OCI-M2 (cell line): ENCODE measurements around the gene NKX2-4.
"Not testable (repeated sequence)": the region's sequence is repeated elsewhere in the genome, so short reads cannot be mapped to it uniquely, and the experiment has no call there.

Experiments used
- DNase-seq: peaks from one replicate; lab custom pipeline; 2025; ENCODE audit not compliant: unreplicated experiment; lab: John Stamatoyannopoulos, UW

The NKX2-4 gene

DNA sequence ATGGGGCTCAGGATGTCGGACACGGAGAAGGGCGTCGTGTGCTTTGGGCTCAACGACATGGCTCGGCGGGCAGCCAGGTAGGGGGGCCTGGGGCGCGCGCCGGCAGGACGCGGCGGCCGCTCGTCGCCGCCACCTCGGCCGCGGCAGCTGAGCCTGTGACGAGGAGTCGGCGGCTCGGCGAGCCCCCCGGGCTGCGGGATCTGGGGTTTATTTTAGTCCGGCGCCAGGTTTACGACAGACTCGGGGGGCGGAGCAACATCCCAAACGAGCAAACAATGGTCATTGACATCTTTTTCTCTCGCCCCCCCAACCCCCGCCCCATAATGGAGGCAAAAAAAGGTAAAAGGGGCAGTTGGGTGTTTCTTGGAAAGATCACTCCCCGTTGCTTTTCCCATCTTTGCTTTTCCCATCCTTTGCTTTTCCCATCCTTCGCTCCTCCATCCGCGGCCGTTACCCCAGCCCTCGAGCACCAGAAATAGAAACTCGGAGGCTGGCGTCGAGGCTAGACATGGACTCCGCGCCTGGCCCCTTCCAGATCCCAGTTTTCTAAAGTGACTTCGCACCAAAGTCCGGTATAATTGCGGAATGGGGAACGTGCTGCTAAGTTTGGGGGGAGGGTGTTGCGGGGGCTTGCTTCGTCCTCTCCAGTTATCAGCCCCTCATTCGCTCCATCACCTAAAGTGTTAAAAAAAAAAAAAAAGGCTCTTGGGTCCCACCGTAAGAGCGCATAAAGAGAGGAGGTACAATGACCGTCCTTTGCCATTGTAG lies at the start of gene NKX2-4:
Gene NKX2-4 (minus strand): TSS at position 186 of the 768 bp plus-strand sequence. CDS start 127 bp downstream, at position 59.
- no peak for DNase-seq

DNA sequence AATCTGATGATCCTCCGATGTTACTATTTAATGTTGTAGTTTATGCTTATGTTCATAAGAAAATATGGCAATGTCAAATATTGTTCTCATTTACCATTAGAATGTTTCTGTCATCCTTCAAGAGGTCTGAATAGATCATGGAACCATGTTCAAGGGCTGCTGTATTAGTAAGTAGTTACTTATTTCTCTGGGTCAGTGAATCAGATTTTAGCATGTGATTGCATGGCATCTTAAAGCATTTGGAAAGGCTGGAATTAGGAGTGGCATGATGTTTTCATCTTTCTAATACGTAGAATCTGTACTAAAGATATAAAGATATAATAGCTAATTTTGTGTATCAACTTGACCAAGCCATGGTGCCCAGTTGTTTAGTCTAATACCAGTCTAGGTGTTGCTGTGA lies 40.5 kb upstream of the NKX2-4 start:
- no peak for DNase-seq

DNA sequence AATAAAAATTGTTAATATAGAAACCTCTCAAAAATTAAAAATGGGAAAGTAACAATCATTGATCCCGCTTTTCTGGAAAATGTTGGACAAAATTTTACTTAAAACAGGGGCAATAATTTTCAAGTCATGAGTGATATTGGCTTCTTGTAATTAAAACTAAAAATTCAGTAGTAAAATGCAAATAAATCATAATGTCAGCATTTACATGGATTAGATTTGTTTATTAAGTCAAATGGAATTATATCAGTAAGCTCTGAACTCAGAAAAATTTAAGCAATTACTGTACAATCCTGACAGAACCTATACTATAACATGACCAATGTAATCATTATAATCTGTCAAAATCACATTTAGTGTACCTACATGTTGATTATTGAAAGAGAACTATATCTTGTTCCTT lies 39.9 kb upstream of the NKX2-4 start:
- DNase-seq, result no peak

DNA sequence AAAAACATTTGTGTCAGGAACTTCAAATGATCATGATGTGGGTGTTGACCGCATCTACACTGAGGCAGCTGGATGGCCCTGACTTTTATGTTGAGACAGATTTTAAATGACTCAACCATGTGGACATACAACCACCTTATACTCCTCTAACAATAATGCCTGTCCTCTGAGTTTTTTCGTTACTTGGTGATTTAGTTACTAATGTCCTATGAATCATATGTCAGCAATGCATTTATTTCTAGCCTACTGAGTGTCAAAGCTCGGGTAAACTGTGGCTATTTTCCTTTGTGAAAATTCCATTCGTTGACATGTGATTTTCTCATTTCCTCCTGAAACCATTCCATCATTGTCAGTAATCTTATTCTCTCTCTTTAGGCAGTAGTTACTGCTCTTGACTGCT lies 38.9 kb upstream of the NKX2-4 start:
- no peak for DNase-seq

DNA sequence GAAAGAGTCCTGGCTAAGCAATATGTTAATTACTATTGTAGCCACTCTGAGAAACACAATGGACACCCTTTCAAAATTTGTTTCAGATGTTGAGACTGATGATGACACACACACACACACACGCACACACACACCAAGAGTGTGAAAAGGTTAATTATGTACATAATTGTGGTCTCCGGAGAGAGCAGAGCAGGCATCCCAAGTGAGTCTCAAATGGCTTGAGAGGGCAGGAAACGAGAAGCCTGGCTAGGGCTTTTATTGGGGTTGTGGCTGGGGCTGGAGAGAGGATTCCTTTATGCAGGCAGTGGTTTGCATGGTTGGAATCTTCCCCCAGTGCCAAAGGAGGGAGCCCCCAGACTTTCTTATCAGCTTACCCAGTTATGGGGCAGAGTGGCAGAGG lies 38.2 kb upstream of the NKX2-4 start:
- DNase-seq, result no peak

DNA sequence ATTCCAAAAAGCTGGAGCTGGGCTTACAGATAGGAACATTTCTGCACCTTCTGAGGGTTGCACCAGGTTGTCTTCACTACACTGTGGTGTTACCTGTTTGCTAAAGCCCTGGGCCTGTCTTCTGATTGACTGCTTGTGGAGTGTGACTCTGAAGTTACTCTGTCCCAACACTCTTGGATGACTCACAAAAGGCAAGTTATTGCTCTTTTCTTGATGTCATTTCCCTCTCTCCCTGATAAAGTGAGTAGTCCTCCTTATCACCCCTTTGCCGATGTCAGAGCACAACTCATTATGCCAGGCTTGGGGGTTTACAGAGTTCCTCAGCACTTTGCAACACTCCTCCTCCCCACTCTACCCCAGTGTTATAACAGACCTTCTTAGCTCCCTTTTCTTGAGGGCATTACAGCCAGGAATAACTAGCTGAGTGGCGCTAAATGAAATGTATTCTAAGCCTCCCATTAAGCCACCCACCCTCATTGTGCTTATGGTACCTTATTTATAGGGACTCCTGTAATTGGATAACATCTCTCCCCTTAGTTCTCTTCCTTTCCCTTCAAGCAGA lies 36.1 kb upstream of the NKX2-4 start:
- DNase-seq, result no peak

DNA sequence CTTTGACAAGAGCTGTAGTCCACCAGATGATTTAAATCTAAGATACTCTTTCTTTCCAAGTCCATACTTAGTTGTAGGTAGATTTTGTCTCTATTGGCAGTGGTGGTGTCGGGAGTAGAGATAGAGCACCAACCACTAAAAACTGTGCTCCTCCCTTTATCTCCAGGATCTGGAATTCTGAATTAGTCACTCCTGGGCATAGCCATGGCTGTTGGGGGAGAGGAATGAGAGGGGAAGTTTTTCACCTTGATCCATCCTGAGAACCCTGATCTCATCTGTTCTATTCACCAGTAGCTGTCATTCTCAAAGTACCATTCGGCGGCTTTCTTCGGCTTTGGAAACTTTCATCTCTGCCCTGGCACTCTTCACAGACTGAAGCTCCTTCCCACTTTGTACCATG lies 35.6 kb upstream of the NKX2-4 start:
- no peak for DNase-seq

DNA sequence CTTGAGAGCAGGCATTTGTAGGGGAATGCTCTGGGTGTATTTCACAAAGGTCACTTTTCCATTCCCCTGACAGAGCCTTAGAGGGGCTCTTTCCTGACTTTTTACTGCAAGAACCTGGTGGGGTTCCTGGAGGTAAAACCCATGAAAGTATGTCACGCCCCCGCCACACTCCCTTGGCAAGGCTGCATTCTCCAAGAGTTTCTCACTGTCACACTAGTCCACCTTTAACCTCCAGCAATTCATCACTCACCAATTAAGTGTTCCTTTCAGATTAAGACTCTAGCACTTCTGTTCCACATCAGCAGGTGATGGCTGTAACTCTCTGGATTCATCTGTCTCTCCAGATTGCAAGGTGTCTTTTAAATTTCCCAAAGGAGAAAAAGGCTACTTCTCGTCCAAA lies 32.7 kb upstream of the NKX2-4 start:
- no peak for DNase-seq

DNA sequence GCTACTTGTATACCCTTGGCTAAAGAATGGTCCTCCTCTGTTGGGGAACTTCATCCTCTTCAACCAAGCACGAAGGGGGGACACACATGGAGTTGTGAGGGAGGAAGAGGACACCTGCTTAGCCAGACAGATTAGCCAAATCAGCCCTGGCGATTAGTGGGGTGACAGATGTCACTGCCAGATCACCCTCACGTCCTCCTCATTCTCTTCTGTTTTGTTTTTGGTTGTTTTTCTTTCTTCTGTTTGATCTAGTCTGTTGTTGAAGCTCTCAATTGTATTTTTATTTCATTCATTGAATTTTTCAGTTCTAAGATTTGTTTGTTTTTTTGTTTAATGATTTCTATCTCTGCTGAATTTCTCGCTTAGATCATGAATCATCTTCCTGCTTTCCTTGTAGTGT lies 27.5 kb upstream of the NKX2-4 start:
- no peak for DNase-seq

DNA sequence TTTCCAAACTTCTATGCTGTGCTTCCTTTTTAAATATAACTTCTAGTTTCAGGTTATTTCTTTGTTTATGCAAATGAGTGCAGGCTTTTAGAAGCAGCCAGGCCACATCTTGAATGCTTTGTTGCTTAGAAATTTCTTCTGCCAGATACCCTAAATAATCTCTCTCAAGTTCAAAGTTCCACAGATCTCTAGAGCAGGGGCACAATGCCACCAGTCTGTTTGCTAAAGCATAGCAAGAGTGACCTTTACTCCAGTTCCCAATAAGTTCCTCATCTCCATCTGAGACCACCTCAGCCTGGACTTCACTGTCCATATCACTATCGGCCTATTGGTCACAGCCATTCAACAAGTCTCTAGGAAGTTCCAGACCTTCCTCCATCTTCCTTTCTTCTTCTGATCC lies 26.4 kb upstream of the NKX2-4 start:
- DNase-seq, result not testable (repeated sequence)

DNA sequence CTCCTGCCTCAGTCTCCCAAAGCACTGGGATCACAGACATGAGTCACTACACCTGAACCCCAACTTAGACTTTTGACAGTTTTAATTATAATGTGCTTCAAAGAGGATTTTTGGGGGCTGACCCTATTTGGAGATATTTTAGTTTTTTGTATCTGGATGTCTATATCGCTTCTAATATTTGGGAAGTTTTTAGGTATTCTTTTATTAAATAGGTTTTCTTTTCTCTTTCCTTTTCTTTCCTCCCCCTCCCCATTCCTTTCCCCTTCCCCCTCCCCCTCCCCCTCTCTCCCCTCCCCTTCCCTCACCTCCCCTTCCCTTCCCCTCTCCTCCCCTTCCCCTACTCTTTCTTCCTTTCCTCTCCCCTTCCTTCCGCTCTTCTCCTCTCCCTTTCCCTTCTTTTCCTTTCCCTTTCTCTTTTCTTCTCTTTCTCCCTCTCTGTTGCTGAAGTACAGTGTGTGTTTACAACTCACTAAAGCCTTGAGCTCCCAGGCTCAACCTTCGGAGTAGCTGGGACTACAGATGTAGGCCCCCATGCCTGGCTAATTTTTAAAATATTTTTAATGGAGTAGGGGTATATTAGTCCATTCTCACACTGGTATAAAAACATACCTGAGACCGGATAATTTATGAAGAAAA lies 24.4 kb upstream of the NKX2-4 start:
- DNase-seq, result no peak

DNA sequence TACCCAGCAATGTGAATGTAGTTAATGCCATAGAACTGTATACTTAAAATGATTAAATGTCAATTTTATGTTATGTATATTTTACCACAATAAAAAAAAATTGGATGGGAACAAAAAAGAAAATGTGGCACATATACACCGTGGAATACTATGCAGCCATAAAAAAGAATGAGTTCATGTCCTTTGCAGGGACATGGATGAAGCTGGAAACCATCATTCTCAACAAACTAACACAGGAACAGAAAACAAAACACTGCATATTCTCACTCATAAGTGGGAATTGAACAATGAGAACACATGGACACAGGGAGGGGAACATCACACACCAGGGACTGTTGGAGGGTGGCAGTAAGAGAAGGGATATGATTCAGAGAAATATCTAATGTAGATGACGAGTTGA lies 21.8 kb upstream of the NKX2-4 start:
- DNase-seq, result not testable (repeated sequence)

DNA sequence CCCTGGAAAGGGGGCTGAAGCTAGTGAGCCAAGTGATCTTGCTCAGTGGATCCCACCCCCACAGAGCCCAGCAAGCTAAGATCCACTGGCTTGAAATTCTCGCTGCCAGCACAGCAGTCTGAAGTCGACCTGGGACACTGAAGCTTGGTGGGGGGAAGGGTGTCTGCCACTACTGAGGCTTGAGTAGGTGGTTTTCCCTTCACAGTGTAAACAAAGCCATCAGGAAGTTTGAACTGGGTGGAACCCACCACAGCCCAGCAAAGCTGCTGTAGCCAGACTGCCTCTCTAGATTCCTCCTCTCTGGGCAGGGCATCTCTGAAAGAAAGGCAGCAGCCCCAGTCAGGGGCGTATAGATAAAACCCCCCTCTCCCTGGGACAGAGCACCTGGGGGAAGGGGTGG lies 16.7 kb upstream of the NKX2-4 start:
- not testable (repeated sequence) for DNase-seq

DNA sequence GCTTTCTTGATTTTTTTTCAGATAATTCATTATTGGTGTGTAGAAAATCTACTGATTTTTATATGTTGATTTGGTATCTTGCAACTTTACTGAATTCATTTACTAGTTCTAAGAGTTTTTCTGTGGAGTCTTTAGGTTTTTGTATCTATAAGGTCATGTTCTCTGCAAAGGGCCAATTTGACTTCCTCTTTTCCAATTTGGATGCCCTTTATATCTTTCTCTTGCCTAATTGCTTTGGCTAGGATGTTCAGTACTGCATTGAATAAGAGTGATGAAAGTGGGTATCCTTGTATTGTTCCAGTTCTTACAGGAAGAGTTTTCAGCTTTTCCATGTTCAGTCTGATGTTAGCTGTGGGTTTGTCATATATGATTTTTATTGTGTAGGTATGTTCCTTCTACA lies 14.4 kb upstream of the NKX2-4 start:
- DNase-seq, result no peak

DNA sequence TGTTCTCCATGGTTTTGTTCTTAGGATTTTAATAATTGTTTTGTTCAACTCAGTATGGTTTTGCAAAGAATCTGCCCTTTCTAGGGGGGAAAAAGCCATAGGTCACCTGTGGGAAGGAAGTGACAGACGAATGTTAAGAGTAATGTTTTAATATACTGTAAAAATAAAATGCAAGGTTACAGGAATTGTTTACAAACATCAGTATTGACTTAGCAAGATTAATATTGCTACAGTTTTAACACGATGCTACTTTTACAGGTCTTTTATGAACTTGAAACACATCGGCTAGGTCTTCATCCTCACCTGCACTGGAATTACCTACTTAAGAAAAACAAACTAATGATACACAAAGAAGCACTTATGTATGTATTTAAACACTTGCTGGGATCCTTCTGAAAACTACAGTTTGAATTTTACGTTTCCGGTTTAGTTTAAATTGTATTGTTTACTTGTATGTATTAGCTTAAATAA lies 1.7 kb upstream of the NKX2-4 start:
- no peak for DNase-seq

DNA sequence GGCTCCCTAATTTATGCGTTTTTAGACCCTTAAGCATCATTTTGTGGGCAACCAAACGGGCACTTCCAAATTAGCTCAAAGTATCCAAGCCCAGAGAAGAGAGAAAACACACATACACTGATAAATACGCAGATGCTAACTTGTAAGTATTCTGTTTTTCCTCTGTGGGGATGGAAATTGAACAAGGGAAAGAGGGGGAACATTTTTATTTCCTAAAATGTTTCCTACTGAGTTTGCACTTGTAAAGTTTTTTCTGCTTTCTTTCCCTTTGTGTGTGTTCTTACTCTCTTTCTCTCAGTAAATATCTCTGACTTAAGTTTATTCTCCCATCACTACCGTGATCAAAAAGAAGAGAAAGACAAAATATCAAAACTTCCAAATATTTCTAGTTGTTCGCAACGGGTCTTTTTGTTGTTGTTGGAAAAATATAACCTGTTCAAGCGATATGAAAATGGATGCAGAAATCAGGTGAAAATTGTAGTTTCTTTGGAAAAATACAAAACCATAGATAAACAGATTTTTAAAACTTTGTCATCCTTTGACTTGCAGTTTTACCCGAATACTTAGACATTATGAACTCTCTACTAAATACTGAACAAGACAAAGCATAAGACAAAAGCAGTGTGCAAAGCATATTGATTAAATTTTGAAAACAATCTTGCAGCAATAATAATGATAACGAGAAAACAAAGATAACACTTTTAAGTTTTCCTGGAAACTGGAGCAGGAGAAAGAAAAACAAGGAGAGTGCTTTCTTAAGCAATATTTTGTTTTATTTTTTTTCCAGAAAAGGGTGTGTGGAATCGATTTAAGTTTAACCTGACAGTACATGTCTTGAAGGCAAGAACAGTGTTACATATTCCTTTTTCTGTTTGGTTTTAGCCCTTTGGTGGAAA lies 1.0 kb upstream of the NKX2-4 start:
- no peak for DNase-seq

DNA sequence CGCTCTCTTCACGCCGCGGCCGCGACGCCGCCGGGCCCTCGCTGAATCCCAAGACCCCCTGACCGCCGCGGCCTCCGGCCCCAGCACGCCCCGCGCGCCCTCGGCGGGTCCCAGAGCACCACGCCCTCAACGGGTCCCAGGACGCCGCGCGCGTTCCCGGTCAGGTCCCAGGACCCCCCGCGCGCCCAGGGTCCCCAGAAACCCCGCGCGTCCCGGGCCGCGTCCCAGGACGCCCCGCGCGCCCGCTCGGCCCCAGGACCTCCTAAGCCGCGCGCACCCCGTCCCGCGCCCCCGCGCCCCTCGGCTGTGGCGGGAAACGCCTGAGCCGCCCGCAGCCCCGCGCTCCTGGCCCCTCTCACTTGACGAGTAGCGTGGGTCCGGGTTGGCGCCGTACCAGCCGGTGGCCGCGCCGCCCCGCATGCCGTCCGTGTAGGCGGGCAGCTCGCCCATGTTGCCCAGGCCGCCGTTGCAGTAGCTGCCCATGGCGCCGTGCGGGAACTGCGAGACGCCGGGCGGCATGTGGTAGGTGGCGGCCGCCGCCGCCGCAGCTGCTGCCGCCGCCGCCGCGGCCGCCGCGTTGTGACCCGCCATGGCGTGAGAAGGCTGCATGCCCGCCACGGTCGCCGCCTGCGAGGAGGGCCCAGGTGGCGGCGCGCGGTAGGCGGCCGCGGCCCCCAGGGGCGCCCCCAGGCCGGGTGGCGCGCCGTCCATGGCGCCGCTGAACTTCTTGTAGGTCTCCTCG lies 556 bp downstream of the NKX2-4 start:
- DNase-seq, result no peak

DNA sequence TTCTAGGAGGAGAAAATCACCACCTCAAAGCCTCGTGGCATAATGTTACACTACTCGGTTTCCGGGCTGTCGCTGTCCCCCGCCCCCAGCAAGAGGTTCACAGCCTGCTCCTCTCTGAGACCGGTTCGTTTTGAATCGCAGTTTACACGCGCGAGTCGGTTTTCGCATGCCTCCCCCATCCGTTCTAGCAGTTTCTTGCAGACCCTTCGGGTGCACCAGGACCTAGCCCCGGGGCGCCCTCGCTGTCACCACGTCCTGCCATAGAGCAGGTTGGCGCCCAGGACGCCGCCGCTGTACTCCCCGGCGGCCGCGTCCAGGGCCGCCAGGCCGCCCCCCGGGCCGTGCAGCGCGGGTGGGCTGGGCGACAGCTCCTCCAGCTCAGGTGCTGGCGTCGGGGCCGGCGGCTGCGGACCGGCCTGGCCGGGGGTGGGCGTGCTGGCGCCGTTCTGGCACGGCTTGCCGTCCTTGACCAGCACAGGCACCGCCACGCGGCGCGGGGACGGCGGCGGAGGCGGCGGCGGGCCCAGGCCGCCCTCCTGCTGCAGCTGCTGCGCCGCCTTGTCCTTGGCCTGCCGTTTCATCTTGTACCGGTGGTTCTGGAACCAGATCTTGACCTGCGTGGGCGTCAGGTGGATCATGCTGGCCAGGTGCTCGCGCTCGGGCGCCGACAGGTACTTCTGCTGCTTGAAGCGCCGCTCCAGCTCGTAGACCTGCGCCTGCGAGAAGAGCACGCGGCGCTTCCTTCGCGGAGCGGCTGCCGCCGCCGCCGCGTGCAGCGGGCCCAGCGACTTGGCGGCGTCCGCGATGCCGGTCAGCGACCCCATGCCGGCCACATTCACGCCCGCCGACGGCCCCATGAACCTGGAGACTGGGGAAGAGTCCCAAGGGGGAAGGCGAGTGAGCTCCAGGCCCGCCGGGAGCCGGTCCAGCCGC lies 1.4 kb downstream of the NKX2-4 start:
- DNase-seq, result no peak

DNA sequence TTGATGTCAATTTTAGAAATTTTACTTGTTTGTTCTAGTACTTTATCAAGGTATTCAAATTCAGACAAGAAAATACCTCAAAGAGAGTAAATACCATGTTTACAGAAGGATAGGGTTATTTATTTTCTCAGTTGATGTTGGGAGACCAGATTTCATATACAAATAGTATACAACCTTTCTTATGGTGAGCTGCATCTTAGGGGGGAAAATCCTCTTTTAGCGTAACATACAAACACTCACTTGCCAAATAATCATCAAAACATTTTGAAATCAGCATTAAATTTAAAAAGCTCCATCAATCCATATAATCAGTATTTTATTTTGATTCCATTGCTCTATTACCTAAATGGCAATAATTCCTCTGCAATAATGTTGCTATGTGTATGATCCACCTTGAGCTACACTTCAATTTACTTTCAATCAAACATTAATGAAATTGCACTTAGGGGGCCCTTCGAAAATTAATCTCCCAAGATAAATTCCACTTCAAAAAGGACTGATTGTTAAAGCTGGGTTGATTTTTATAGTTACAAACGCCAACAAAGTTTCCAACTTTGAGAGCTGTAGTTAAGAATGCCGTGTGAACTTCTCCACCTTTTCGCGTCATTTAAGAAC lies 2.2 kb downstream of the NKX2-4 start:
- no peak for DNase-seq
